CD4-positive, alpha-beta T cell treated with Interleukin-4 for 4 hours (primary cell): ENCODE measurements around the gene PACSIN3.

ENCODE experiments used
- DNase-seq: peaks from one replicate; pipeline ENCODE4 v3.0.0-alpha.2; 2020

The PACSIN3 gene

GRCh38 chr11:47175746-47176327, 10.4 kb downstream of the PACSIN3 start:
- no peak for DNase-seq

DNA sequence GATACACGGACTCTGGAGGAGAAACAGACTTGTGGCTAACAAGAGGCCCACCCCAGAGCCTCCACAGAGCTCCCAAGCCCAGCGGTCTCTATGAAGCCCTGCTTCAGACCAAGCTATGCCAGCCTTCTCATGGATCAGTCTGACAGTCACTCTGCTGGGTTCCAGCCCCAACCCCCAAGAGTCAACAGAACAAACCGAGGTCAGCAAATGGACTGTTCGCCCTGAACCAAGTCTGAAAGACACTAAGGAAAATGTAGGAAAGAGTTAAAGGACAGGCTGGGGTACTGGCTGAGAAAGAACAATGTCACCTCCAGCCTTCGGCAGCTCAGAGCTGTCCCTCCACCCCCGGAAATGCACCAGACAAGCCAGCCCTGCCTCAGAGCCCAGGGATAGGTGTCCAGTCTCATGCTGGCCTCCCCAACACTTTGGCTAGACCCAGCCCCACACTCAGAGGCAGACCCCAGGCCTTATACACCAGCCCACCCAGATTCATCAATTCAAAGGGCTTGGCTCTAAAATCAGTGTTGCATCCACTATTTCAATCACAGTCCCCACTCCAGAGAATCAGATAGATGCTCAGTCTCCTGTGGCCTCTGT, 13.4 kb downstream of the PACSIN3 start:
- DNase-seq: no peak

GRCh38 chr11:47171856-47172255, 14.4 kb downstream of the PACSIN3 start:
- DNase-seq: no peak

GRCh38 chr11:47171061-47171838, 15.0 kb downstream of the PACSIN3 start:
- DNase-seq: no peak

GRCh38 chr11:47166368-47166767, 19.9 kb downstream of the PACSIN3 start:
- DNase-seq: no peak

GRCh38 chr11:47165253-47165840, 20.9 kb downstream of the PACSIN3 start:
- DNase-seq: no peak

GRCh38 chr11:47164321-47164720, 21.9 kb downstream of the PACSIN3 start:
- no peak for DNase-seq

DNA sequence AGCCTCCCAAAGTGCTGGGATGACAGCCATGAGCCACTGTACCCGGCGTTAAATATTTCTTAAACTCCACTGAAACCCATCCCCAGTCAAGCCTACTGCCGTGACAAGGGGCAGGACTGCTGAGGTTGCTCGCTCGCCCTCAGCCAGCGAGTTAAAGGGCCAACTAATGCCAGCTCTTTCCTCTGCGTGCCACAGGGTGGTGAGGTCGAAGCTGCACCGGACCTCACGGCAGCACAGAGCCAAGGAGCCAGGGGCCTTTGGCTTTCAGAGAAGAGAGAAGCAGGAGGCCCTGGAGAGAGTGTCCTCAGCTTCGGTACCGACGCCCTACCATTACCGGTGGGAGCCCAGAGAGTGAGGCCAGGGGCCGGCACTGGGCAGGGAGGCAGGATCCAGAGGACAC, 22.3 kb downstream of the PACSIN3 start:
- DNase-seq: no peak

- no peak for DNase-seq
Observed at GRCh38 chr11:47163193-47163592, 23.0 kb downstream of the PACSIN3 start.

- no peak for DNase-seq
Observed at GRCh38 chr11:47162426-47162825, 23.8 kb downstream of the PACSIN3 start.

GRCh38 chr11:47161890-47162289, 24.3 kb downstream of the PACSIN3 start:
- no peak for DNase-seq

GRCh38 chr11:47161134-47161854, 24.9 kb downstream of the PACSIN3 start:
- peak; percentile 37 for DNase-seq

DNA sequence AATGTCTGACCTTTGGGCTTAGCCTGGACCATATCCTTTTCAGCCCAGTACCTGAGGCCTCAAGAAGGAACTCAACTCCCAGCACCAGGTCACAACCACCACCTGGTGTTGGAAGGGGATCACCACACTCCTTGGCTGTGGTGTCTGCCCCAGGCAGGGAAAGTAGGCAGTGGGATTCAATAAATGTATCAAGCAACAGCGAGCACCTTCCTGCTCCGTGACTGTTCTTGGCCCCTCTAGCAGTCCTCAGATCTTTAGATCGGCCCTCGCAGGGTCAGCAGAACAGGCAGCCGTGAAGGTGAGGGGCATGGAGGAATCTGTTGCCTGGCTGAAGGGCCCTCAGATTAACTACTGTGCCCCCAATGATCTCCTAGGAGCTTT, 25.5 kb downstream of the PACSIN3 start:
- DNase-seq: no peak

- DNase-seq: no peak
Observed at GRCh38 chr11:47158242-47158641, 28.0 kb downstream of the PACSIN3 start.

GRCh38 chr11:47157805-47158204, 28.4 kb downstream of the PACSIN3 start:
- no peak for DNase-seq

DNA sequence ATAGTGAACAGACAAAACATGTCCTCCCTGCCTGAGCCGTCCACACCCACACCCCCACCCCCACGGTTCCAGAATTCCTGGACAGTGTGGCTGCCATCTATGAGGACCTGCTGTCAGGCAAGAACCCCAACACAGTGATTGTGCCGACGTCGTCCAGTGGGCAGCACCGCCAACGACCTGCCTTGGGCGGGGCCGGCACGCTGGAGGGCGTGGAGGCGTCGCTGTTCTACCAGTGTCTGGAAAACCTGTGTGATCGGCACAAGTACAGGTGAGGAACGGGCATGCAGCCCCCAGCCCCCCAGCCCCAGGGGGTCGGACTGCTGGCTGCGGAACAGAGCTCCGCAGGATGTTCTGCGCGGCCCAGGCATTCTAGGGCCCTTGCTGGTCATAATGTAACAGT, 29.3 kb downstream of the PACSIN3 start:
- no peak for DNase-seq

- no peak for DNase-seq
Observed at GRCh38 chr11:47156333-47156732, 29.9 kb downstream of the PACSIN3 start.

GRCh38 chr11:47155879-47156278, 30.4 kb downstream of the PACSIN3 start:
- no peak for DNase-seq

- DNase-seq: peak; percentile 29
Observed at GRCh38 chr11:47154616-47155570, 31.3 kb downstream of the PACSIN3 start.

DNA sequence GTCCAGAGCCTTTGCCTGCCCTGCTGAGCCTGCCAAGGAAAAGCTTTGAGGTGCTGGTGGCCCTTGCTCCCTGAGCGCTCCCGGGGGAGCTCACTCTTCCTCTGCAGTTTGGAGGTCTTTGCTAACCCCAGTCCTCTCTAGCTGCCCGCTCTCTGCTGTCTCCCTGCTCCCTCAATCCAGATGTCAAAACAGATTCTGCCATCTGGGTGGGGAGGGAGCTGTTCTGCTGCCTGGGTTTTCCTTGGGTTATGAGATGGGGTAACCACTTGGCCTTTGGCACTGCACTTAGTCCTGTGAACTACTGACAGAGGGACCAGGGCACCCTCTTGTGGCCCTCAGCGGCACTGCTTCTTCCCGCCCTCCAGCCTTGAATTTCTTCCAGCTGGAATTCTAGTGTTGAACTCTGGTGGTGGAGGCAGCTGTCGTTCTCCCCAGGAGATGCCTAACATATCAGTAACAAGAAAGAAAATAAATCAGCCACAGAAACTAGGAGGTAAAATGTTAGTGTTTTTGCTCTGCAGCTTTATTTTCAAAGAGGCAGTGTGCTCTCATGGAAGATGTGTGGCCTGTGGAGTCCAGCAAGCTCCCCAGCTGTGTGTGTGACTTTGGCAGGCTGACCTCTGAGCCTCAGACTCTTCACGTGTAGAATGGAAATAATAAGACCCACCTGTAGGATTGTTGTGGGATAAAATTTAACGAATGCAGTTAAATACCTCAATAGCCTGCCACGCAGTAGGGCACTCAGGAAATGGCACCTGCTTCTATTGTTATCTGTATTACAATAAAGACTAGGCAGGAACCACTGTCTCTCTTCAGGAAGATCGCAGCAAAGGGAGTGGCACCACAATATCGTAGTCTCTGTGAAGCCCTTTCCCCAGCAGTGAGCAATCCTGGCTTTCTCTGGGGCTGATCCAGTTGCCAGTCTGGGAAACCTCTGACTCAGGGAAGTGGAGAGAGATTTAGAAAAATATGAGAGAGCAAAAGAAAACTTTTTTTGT, 33.0 kb downstream of the PACSIN3 start:
- DNase-seq: peak; percentile 37
